NK-92 treated with Interleukin-12 subunit alpha and Interleukin-12 subunit beta, amount 100 ng/mL, for 24 hours (cell line): ENCODE results near the gene RAB11FIP2.

ENCODE experiments used
- DNase-seq: peaks from one replicate; lab custom pipeline; 2025; lab: John Stamatoyannopoulos, UW

Gene RAB11FIP2

GRCh38 chr10:118033905-118034304, 12.8 kb downstream of the RAB11FIP2 start:
- no peak for DNase-seq

DNA sequence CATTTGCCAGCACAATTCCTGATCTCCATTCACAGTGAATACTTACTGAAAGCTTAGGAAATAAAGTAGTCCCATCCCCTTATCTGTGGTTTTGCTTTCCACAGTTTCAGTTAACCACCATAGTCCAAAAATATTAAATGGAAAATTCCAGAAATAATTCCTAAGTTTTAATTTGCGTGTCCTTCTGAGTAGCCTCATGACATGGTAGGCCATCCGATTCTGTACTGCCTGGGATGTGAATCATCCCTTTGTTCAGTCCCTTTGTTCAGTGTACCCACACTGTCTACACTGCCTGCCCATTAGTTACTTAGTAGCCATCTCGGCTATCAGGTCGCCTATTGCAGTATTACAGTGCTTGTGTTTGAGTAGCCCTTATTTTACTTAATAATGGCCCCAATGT, 14.2 kb downstream of the RAB11FIP2 start:
- DNase-seq: no peak

GRCh38 chr10:118031351-118032075, 15.2 kb downstream of the RAB11FIP2 start:
- DNase-seq: no peak

DNA sequence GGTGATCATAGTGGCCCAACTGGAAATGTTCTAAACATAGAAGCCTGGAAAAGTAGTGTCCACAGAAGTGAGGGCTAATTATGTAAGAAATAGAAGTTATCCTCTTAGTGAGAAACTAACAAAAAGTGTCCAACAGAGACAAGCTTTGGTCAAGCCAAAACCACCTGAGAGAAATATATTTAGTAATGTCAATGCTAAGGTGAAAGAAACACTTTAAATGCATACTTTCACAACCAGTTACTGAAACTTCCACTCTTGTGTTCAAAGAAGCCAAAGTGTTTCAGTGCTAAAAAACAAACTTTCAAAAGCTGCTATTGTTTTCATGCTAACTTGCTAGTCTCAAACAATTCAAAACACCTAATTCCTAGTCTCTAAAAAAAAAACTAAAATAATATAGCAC, 18.1 kb downstream of the RAB11FIP2 start:
- no peak for DNase-seq

DNA sequence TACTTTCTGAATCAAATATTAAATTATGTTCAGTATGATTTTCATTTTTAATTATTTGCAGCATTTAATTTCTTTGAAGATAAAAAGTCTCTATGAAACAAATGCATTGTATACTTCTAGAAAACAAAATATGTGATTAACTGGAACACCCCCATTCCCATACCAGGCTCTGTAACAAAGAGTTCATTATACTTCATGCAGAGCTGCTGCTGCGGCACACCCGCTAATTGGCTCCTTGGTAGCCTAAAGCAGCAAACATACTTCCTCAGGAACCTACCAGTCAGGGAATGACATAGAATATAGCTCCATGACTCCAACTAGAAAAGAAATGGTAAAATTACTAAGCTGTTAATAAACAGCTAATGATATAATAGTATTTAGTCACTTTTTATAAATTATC, 19.3 kb downstream of the RAB11FIP2 start:
- DNase-seq: no peak

- no peak for DNase-seq
Observed at GRCh38 chr10:118026936-118027335, 19.8 kb downstream of the RAB11FIP2 start.

- DNase-seq: no peak
Observed at GRCh38 chr10:118020365-118020764, 26.4 kb downstream of the RAB11FIP2 start.

- DNase-seq: no peak
Observed at GRCh38 chr10:118017850-118018249, 28.9 kb downstream of the RAB11FIP2 start.

DNA sequence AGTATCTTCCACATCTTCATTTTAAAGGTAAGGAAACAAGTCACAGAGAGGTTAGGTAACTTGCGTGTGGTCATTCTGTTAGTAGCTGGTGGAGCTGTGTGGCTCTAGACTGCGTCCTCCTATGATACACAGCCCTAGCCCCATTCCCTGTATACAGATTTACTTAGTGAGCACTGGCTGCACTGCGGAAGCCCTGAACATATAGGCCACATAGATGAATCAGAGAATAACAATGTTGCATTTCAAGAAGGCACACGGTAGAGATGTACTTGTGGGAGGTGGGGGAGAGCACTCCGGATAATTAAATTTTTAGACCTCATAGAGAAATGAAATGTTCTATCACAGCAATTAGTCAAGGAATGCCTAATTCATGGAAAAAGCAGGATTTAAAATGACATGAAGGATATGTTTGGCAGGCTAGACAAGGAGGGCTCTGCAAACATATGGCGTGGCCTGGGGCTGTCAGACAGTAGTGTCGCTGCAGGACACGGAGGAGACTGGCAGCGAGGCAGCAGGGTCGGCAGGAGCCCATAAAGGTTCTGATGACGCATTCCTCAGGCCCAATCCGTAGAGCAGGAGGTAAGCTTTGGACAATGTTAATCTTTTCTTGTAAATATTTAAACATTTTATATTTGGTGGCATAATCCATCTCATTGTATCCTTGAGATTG, 29.5 kb downstream of the RAB11FIP2 start:
- no peak for DNase-seq

GRCh38 chr10:118012952-118013525, 33.7 kb downstream of the RAB11FIP2 start:
- DNase-seq: no peak

GRCh38 chr10:118007773-118008172, 39.0 kb downstream of the RAB11FIP2 start:
- no peak for DNase-seq

GRCh38 chr10:118003126-118003525, 43.6 kb downstream of the RAB11FIP2 start:
- no peak for DNase-seq

GRCh38 chr10:118002581-118002980, 44.2 kb downstream of the RAB11FIP2 start:
- DNase-seq: no peak

- no peak for DNase-seq
Observed at GRCh38 chr10:117997673-117998072, 49.1 kb downstream of the RAB11FIP2 start.

DNA sequence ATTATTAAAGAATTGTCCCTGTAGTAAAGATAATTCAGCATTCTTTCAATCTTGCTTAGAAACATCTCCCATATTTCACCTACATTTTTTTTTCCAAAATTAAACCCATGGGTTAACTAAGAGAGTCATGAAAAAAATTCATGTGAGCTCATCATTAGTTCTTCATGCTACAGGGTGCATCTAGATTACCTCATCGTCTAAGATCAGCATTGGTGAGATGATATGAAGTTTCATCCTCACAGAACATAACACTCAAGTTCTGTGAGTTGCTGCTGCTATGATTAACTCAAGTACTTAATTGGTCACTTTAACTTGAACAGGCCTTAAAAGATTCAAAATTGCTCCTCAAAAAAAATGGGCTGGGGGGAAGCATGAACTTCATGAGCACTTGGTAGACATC, 50.0 kb downstream of the RAB11FIP2 start:
- no peak for DNase-seq

- DNase-seq: no peak
Observed at GRCh38 chr10:117994771-117995170, 52.0 kb downstream of the RAB11FIP2 start.

DNA sequence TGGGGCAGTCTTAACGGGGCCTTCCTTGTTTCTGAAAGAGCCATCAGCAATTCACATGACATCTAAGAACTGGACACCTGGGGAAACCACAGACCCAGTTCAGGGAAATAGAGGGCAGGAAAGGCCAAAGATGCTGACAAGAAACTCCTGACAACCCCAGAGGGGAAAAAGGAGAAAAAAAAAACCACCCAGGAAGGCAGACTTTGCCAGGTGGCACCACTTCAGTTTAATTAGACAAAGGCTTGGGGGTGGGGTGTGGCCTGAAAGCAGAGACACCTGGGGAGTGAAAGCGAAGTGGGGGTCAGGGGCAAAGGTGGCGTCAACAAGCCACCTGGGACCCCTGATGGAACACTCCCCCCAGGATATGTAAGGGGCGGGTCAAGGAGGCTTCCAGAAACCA, 53.6 kb downstream of the RAB11FIP2 start:
- no peak for DNase-seq

GRCh38 chr10:117991701-117992100, 55.0 kb downstream of the RAB11FIP2 start:
- no peak for DNase-seq

- no peak for DNase-seq
Observed at GRCh38 chr10:117989962-117990361, 56.8 kb downstream of the RAB11FIP2 start.

- DNase-seq: no peak
Observed at GRCh38 chr10:117988814-117989213, 57.9 kb downstream of the RAB11FIP2 start.

DNA sequence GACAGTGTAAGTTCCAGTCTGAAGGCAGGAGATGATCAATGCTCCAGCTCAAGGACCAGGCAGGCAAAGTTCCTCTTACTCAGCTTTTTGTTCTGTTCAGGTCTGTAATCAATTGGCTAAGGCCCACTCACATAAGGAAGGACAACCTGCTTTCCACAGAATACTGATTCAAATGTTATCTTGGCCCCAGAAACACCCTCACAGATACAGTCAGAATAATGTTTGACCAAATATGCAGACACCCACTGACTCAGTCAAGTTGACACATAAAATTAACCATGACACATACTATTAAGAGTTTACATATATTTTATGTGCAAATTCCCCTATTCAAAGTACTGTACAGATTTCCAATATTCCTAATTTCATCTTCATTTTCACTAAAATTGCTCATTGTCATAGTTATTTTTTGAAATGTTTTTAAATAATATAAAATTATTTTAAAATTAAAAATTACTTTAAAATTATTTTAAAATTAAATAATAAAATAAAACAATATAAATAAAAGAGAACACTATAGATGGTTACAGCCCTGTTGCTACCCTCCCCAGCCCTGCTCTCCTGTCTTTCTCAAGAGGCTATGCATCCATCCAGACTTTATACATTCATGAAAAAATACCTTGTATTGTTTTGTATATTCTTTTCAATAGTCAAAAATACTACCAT, 59.4 kb downstream of the RAB11FIP2 start:
- no peak for DNase-seq

GRCh38 chr10:117983961-117984360, 62.8 kb downstream of the RAB11FIP2 start:
- DNase-seq: no peak
